Mucosa of descending colon (tissue), 3 donors: Measurements from ENCODE around the gene TOR1AIP1. TPM values are rescaled to one million over a fixed set of nuclear protein-coding genes. Genes with fewer than 3 reads are reported as not detected.

ENCODE experiments used
- ATAC-seq: fragments of 200-7000 bp; cut with Tn5 transposase; one replicate; pipeline ENCODE4 v1.9.1; 2020; ENCODE audit warnings: mild to moderate bottlenecking, moderate library complexity
- DNase-seq, 3 donors: peaks; one replicate each; pipeline ENCODE4 v3.0.0-alpha.2; 2020
- H3K36me3 ChIP-seq: fragments of 200-600 bp; one replicate; pipeline ENCODE4 v1.8.0; 2021; ENCODE audit warnings: low read depth, mild to moderate bottlenecking
- H3K4me1 ChIP-seq: fragments of 200-600 bp; one replicate; pipeline ENCODE4 v1.8.0; 2021; ENCODE audit warnings: low read depth, mild to moderate bottlenecking
- H3K4me3 ChIP-seq: fragments of 200-600 bp; one replicate; pipeline ENCODE4 v1.8.0; 2021; ENCODE audit warnings: mild to moderate bottlenecking
- H3K9me3 ChIP-seq: fragments of 200-600 bp; one replicate; pipeline ENCODE4 v1.8.0; 2021; ENCODE audit warnings: mild to moderate bottlenecking
- intact Hi-C, 2 donors: fragments of 100-400 bp; cut with DNase I in 1 of 2; cut with micrococcal nuclease in 1 of 2; formaldehyde crosslinking; loops; one replicate each; pipeline versions ENCODE4 v1.11.0 to v1.11.1; 2022; cut with DNase I, micrococcal nuclease
- total RNA-seq, 3 donors: library from RNA; stranded (reverse); fragmentation: NEBNext Ultra II Directional in 2 of 3; extraction: Animal tissue kit (Norgen Biotek cat#: 25700) in 2 of 3; gene quantifications; one replicate each; pipeline versions ENCODE4 v1.2.1 to v1.2.4, GENCODE V29; 2021 to 2023
- TF ChIP-seq, protein P1 (sequence below): fragments of 200-600 bp; IDR thresholded peaks from one replicate; pipeline ENCODE4 v1.8.0; 2022; ENCODE audit warnings: antibody characterized with exemption, mild to moderate bottlenecking
- donor health status: DM: no; HTN: no; CAD: no; lungs with moderate emphysema.
- donor health status: DM: no; HTN: no; CAD: no.
- donor health status: DM: no; HTN: yes; CAD: no.

TOR1AIP1 gene
- total RNA-seq, 3 donors from 2014 or later, result 29.8 to 91.7 (median 30.7) TPM

DNA sequence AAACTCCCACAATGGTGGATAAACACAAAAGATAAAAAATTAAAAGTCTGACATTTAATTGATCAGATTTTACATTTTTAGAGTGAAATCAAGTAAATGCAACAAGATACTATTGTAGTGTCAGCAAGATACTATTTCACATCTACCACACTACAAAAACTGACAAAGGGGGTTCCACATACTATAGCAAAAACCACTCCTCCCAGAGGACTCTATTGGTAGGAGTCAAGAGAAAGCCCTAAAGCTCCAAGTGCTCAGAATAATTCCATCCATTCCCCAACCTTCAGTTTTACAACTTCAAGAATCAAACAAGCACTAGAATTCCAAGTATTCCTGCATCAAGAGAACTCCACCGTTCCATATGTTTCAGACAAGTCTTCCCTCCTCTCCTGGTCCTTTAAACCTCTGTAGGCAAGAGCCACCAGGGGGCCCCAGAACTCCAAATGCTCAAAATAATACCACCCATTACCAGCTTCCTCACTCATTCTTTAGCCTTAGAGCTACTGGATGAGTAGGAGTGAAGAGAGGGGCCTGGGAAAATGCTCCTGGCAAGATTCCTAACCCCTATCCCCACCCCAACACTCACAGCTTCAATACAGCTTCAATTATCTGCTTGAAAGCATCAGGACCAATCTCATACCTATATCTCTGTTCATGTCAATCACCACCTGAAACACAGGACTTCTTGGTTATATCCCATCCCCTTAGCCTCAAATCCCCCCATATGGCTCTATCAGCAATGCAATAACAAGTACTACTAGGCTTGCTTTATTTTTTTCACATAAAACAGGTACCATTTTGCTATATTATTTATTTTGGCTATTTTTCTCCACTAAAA, 14.4 kb upstream of the TOR1AIP1 start:
- intact Hi-C loops, result no loop called here
- Histone ChIP-seq H3K4me3 (no peak overlapping the region), H3K4me1 (no peaks in the 10 kb centered on the region), H3K36me3 (no peaks in the 10 kb centered on the region), H3K9me3 (no peaks in the 10 kb centered on the region)
- ATAC-seq, result peak; percentile 79
- peak in 2 of 3 donors; percentile 64 to 76 for DNase-seq
- TF ChIP-seq, protein P1, sequence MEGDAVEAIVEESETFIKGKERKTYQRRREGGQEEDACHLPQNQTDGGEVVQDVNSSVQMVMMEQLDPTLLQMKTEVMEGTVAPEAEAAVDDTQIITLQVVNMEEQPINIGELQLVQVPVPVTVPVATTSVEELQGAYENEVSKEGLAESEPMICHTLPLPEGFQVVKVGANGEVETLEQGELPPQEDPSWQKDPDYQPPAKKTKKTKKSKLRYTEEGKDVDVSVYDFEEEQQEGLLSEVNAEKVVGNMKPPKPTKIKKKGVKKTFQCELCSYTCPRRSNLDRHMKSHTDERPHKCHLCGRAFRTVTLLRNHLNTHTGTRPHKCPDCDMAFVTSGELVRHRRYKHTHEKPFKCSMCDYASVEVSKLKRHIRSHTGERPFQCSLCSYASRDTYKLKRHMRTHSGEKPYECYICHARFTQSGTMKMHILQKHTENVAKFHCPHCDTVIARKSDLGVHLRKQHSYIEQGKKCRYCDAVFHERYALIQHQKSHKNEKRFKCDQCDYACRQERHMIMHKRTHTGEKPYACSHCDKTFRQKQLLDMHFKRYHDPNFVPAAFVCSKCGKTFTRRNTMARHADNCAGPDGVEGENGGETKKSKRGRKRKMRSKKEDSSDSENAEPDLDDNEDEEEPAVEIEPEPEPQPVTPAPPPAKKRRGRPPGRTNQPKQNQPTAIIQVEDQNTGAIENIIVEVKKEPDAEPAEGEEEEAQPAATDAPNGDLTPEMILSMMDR, result peak; percentile 31

DNA sequence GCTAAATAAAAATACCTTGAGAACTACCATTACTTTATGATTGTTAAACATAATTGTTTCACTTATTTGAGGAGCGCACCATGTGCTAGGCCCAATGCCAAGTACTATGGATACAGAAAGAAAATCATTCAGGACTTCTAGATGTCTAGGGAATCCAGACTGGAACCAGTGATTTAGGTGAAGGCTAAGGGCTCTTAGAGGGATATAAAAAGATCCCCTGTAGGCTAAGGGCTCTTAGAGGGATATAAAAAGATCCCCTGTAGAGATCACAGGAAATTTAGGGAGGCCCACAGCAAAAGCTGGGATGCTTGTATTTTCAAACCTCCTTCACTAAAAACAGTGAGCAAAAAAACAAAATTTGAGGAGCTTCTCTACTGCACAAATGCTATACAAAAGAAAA, 11.2 kb upstream of the TOR1AIP1 start:
- DNase-seq, result no peak

DNA sequence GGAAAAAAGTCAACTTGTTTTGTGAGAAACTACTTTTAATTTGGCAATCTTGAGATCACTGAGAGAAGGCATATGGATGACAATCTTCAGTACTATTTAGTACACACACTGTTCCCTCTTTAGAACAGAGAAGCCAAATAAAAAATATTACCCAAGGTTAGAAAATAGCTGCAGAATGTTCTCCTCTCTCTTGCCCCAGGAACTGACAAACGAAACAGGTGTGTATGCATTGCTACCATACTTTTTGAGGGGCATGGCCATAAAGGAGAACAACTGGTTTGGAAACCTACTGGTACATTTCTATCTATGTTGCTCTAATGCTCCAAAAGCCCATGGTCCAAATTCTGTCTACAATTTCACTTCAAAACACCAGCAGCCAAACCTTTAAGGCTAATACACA, 10.1 kb upstream of the TOR1AIP1 start:
- intact Hi-C loops, result no loop called here
- TF ChIP-seq, protein P1, result no peak
- no peaks in the 10 kb centered on the region for H3K36me3 ChIP-seq
- H3K9me3 ChIP-seq, result no peaks in the 10 kb centered on the region
- H3K4me1 ChIP-seq, result peaks cover 36% of the 10 kb centered on the region
- no peak overlapping the region for H3K4me3 ChIP-seq
- DNase-seq, result no peak
- no peak for ATAC-seq

More for the DNA sequence above, 11.2 kb upstream of the TOR1AIP1 start:
- H3K4me3 ChIP-seq, result no peak overlapping the region
- no peak for ATAC-seq
- intact Hi-C loops, result no loop called here
- no peaks in the 10 kb centered on the region for H3K36me3 ChIP-seq
- peaks cover 26% of the 10 kb centered on the region for H3K4me1 ChIP-seq
- TF ChIP-seq, protein P1, result no peak
- H3K9me3 ChIP-seq, result no peaks in the 10 kb centered on the region

- H3K4me3 ChIP-seq, result no peak overlapping the region
- peaks cover 36% of the 10 kb centered on the region for H3K4me1 ChIP-seq
- ATAC-seq (no peak), DNase-seq (no peak)
- no peaks in the 10 kb centered on the region for H3K36me3 ChIP-seq
- intact Hi-C loops, result no loop called here
- TF ChIP-seq, protein P1, result no peak
- H3K9me3 ChIP-seq, result no peaks in the 10 kb centered on the region
Measured at GRCh38 chr1:179872558-179872957, 9.5 kb upstream of the TOR1AIP1 start.

GRCh38 chr1:179873438-179873851, 8.6 kb upstream of the TOR1AIP1 start:
- H3K36me3 ChIP-seq, result no peaks in the 10 kb centered on the region
- no peaks in the 10 kb centered on the region for H3K9me3 ChIP-seq
- peaks cover 36% of the 10 kb centered on the region for H3K4me1 ChIP-seq
- no peak overlapping the region for H3K4me3 ChIP-seq
- intact Hi-C loops, result no loop called here
- ATAC-seq, result no peak
- no peak for DNase-seq
- TF ChIP-seq, protein P1, result no peak
